Measurements from ENCODE around the gene SLC9A7. TPM values are rescaled to one million over a fixed set of nuclear protein-coding genes. Genes with fewer than 3 reads are reported as not detected.

Gene SLC9A7
- total RNA-seq, 2 experiments from 2014 or later: 16.9 to 17.0 TPM

DNA sequence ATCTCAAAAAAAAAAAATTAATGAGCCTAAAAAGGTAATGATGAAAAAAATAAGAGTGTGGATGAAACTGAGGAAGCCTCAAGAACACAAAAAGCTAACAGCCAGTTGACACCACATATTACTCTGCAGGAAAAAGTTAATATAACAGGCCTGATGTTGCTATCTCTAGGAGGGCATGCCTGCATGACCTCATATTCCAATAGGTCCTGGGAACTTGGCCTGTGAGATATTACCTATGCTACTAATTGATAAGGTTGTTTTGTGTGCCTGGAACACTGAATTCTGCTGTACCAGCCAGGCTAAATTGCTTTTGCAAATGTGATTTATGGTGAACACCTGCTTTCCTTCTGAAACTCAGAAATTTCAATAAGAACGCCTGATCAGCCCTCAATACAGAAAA is 15.9 kb downstream of the SLC9A7 start:
- ATAC-seq (no peak), DNase-seq (no peak)
- POLR2A ChIA-PET: no interaction called here
- H3K27me3 Mint-ChIP-seq: no peaks in the 10 kb centered on the region
- no peaks in the 10 kb centered on the region for H3K9me3 Mint-ChIP-seq
- H3K36me3 Mint-ChIP-seq (ENCODE audit: low read depth): peaks cover 7% of the 10 kb centered on the region
- H3K4me1 Mint-ChIP-seq (ENCODE audit: low read depth): no peaks in the 10 kb centered on the region
- TF ChIP-seq, protein P1, sequence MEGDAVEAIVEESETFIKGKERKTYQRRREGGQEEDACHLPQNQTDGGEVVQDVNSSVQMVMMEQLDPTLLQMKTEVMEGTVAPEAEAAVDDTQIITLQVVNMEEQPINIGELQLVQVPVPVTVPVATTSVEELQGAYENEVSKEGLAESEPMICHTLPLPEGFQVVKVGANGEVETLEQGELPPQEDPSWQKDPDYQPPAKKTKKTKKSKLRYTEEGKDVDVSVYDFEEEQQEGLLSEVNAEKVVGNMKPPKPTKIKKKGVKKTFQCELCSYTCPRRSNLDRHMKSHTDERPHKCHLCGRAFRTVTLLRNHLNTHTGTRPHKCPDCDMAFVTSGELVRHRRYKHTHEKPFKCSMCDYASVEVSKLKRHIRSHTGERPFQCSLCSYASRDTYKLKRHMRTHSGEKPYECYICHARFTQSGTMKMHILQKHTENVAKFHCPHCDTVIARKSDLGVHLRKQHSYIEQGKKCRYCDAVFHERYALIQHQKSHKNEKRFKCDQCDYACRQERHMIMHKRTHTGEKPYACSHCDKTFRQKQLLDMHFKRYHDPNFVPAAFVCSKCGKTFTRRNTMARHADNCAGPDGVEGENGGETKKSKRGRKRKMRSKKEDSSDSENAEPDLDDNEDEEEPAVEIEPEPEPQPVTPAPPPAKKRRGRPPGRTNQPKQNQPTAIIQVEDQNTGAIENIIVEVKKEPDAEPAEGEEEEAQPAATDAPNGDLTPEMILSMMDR (IDR thresholded peaks at IDR 0.05): no peak
- intact Hi-C loops (cut with micrococcal nuclease): no loop called here
- CTCF ChIA-PET: no interaction called here
- H3K4me3 Mint-ChIP-seq: no peak overlapping the region
- no peak overlapping the region for H3K27ac Mint-ChIP-seq

DNA sequence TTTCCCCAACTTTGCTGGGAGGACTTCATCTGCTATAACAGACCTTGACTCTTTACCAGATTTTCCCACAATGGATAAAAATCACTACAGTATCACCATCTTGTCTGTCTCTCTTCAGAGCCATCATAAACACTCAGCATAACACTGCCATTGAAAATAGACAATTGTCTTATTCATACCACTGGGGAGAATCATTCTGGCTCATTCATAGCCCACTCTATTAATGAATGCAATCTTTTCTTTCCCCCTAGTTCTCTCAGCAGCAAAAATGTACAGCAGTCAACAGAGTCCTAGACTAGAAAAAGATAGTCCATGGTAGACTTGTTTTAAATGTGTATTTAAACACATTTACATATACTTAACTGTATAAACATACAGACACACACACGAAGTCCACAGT is 19.2 kb downstream of the SLC9A7 start:
- intact Hi-C loops (cut with micrococcal nuclease): no loop called here
- H3K36me3 Mint-ChIP-seq (ENCODE audit: low read depth): peaks cover 17% of the 10 kb centered on the region
- H3K27ac Mint-ChIP-seq: no peak overlapping the region
- TF ChIP-seq, protein P1 (IDR thresholded peaks at IDR 0.05): no peak
- H3K4me3 Mint-ChIP-seq: no peak overlapping the region
- H3K9me3 Mint-ChIP-seq: peaks cover 17% of the 10 kb centered on the region
- no peaks in the 10 kb centered on the region for H3K4me1 Mint-ChIP-seq (ENCODE audit: low read depth)
- ChIA-PET CTCF (no interaction called here), POLR2A (no interaction called here)
- ATAC-seq (no peak), DNase-seq (no peak)
- H3K27me3 Mint-ChIP-seq: no peaks in the 10 kb centered on the region

DNA sequence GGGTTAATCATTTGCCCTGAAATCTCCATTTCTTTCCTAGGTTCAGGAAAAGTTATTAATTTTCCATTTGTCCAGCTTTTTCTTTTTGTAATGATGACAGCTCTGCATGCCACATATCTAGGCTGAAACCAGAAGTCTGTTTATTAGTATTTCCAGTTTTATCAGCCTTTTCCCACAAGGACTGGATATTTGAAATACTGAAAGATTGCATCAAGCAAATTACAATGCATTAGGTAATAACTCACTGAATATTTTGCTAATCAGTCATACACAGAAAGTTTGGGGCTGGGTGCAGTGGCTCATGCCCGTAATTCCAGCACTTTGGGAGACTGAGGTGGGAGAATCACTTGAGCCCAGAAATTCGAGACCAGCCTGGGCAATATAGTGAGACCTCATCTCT is 21.5 kb downstream of the SLC9A7 start:
- ChIA-PET POLR2A (no interaction called here), CTCF (no interaction called here)
- Mint-ChIP-seq H3K27me3 (no peaks in the 10 kb centered on the region), H3K4me3 (no peak overlapping the region), H3K36me3 (ENCODE audit: low read depth) (peaks cover 17% of the 10 kb centered on the region), H3K4me1 (ENCODE audit: low read depth) (peaks cover 17% of the 10 kb centered on the region), H3K27ac (no peak overlapping the region), H3K9me3 (peaks cover 17% of the 10 kb centered on the region)
- intact Hi-C loops (cut with micrococcal nuclease): no loop called here
- no peak for DNase-seq
- no peak for ATAC-seq
- TF ChIP-seq, protein P1 (IDR thresholded peaks at IDR 0.05): no peak

DNA sequence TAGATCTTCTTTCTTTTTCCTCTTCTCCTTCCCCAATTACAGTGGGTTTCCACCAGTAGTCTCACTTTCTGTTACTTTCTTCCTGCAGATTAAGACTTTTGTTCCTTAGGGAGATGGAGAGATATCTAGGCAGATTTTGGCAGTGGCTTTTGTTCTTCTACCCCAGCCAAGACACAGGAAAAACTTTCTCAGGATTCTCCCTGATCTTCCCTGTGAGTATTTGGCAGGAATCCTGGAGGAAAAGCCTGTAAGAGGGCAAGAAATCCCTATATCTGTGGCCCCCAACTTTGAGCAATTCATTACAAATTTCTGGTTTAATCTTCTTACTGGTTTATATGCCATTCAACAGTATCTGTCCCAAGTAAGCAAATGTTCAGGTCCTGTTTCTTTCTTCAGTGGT is 21.9 kb downstream of the SLC9A7 start:
- no peak for ATAC-seq
- CTCF ChIA-PET: no interaction called here
- H3K9me3 Mint-ChIP-seq: peaks cover 17% of the 10 kb centered on the region

DNA sequence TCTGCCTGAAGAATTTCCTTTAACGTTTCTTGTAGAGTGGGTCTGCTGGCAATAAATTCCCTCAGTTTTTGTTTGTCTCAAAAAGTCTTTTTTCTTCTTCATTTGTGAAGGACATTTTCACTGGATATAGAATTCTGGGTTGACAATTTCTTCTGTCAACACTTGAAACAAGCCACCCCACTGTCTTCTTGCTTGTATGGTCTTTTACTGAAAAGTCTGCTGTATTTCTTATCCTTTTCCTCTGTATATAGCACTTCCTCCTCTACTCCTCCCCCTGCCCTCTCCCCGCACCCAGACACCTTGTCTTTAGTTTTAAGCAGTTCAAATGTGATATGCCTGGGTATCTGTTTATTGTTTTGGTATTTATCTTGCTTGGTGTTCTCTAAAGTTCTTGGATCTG is 23.3 kb downstream of the SLC9A7 start:
- Mint-ChIP-seq H3K27ac (no peak overlapping the region), H3K36me3 (ENCODE audit: low read depth) (peaks cover 17% of the 10 kb centered on the region), H3K27me3 (no peaks in the 10 kb centered on the region), H3K9me3 (peaks cover 17% of the 10 kb centered on the region), H3K4me1 (ENCODE audit: low read depth) (peaks cover 19% of the 10 kb centered on the region), H3K4me3 (no peak overlapping the region)
- DNase-seq (no peak), ATAC-seq (no peak)
- TF ChIP-seq, protein P1 (IDR thresholded peaks at IDR 0.05): no peak
- POLR2A ChIA-PET: no interaction called here
- intact Hi-C loops (cut with micrococcal nuclease): no loop called here
- CTCF ChIA-PET: no interaction called here

More for the DNA sequence above, 21.9 kb downstream of the SLC9A7 start:
- Mint-ChIP-seq H3K27me3 (no peaks in the 10 kb centered on the region), H3K4me1 (ENCODE audit: low read depth) (peaks cover 19% of the 10 kb centered on the region), H3K4me3 (no peak overlapping the region), H3K27ac (no peak overlapping the region), H3K36me3 (ENCODE audit: low read depth) (peaks cover 17% of the 10 kb centered on the region)
- intact Hi-C loops (cut with micrococcal nuclease): no loop called here
- POLR2A ChIA-PET: no interaction called here
- TF ChIP-seq, protein P1 (IDR thresholded peaks at IDR 0.05): no peak
- no peak for DNase-seq

All from activated CD8-positive, alpha-beta T cell treated with anti-CD3 and anti-CD28 coated beads for 36 hours (primary cell).